GM21529 (cell line): Measurements from ENCODE around the gene PLD4.
A peak's percentile ranks its signal among the peaks of the same experiment; 100 is the strongest.

Experiments used
- ATAC-seq: cut with Tn5 transposase; IDR thresholded peaks from one replicate; pipeline ENCODE4 v1.9.1; 2021; ENCODE audit not compliant: unreplicated experiment

Gene PLD4

DNA sequence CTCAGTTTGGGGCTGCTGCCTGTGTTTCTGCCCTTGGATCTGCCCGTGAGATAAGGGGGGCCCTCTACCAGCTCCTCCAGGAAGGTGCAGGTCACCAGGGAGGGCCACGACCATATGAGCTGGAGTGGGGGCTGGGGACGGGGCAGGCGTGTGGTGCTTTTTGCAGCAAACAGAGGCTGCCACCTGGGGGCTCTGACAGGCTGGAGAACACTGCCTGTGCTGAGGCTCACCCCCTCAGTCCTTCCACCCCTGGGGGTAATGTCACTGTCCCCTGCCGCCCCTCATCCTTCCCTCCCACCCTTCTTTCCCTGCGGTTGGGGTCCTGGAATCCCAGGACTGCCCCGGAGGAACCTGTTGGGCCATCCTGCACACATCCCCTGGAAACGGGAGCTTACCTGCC lies 3.2 kb downstream of the PLD4 start:
- ATAC-seq, result no peak

DNA sequence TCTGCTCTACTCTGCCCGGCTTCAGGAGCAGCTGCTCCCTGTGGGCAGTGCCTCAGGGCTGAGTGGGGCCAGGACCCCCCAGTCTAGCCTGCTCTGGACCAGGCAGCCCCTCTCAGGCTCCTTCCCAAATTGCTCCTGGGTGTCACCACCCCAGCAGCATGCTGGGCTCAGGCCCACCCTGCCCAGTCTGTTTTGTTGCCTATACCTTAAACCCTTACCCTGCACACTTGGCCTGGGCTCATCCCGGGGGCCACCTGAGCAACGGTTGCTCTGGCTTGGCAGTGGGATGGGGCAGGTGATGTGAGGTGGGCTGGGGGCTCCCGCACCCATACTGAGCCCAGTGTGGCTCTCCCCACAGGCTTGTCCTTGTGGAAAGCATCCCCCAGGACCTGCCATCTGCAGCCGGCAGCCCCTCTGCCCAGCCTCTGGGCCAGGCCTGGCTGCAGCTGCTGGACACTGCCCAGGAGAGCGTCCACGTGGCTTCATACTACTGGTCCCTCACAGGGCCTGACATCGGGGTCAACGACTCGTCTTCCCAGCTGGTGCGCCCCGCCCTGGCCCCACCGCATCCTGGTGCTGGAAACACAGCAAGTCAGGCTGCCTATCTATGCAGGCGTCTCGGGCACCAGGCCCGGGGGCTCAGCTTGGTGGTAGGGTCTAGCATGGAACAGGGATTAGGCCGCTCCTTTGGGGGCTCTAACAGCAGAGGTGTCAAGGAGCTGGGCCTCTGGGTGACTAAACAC lies 3.9 kb downstream of the PLD4 start:
- no peak for ATAC-seq

GRCh38 chr14:104929268-104930230 lies 4.9 kb downstream of the PLD4 start:
- no peak for ATAC-seq

GRCh38 chr14:104930526-104931303 lies 6.0 kb downstream of the PLD4 start:
- ATAC-seq, result no peak

DNA sequence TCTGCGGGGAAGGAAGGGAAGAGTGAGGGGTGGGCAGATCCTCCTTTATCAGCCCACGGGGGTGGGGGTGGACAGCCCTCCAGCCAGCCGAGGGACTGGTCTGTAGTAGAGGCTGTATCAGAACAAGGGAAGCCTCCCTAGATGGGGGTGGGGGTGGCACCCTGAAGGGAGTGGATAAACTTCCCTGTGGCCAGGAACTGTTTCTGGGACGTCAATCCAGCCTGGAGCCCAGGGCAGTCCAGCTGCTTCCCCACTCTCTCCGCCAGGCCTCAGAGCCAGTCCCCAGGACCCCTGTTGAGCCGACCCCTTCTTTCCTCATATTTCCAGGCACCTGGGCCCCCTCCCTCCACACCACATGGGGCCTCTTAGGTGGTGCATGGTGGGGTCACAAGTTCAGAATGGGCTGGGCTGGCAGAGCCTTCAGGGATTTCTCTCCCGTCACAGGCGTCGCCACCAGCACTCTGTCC lies 6.7 kb downstream of the PLD4 start:
- no peak for ATAC-seq

DNA sequence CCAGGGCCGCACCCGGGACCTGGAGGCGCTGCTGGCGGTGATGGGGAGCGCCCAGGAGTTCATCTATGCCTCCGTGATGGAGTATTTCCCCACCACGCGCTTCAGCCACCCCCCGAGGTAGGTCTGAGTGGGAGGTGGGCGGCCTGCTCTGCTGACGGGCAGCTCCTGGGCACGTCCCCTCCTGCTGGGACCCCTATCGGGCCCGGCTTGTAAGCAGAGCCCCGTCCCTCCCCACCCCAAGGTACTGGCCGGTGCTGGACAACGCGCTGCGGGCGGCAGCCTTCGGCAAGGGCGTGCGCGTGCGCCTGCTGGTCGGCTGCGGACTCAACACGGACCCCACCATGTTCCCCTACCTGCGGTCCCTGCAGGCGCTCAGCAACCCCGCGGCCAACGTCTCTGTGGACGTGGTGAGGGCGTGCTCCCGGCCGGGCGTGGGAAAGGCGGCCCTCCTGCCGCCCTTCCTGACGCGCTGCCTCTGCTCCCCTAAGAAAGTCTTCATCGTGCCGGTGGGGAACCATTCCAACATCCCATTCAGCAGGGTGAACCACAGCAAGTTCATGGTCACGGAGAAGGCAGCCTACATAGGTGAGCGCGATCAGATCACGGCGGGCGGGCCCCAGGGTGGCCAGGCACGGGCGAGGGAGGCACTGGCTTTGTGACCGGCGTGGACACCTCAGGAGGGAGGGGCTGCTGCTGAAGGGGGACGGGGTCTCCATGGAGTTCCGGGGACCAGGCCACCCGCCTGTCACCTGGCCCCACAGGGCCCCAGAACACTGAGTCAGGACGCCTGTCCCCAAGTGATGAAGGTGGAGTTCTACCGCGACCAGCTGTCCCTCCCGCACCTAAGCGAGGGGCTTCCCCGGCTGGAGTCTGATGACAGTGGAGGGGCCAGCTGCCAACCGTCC lies 7.3 kb downstream of the PLD4 start:
- no peak for ATAC-seq

DNA sequence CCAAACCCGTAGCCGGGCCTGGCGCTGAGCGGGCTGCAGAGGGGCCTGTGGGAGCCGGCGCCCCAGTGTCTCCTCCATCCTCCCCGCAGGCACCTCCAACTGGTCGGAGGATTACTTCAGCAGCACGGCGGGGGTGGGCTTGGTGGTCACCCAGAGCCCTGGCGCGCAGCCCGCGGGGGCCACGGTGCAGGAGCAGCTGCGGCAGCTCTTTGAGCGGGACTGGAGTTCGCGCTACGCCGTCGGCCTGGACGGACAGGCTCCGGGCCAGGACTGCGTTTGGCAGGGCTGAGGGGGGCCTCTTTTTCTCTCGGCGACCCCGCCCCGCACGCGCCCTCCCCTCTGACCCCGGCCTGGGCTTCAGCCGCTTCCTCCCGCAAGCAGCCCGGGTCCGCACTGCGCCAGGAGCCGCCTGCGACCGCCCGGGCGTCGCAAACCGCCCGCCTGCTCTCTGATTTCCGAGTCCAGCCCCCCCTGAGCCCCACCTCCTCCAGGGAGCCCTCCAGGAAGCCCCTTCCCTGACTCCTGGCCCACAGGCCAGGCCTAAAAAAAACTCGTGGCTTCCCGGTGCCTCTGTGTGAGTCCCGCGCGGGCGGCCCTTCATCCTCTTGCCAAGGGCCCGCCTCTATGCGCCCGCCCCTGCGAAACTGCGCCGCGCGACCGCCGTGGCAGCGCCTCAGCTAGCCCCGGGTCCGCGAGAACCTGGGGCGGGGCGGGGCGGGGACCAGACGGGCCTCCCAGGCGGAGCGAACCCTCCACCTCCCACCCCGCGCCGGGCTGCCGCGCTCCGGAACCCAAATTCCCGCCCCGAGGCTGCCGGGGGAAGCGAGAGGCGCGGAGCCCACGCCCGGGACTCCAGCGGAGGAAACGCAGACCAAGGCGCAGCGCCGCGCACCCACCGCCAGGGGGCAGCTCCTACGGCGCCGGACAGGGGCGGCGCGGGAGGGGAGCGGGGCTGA lies 8.3 kb downstream of the PLD4 start:
- ATAC-seq, result peak; percentile 51

- ATAC-seq, result no peak
These were observed 9.4 kb downstream of the PLD4 start for GRCh38 chr14:104933746-104934733.

GRCh38 chr14:104935026-104935650 lies 10.5 kb downstream of the PLD4 start:
- ATAC-seq, result no peak

GRCh38 chr14:104935955-104936354 lies 11.3 kb downstream of the PLD4 start:
- no peak for ATAC-seq

DNA sequence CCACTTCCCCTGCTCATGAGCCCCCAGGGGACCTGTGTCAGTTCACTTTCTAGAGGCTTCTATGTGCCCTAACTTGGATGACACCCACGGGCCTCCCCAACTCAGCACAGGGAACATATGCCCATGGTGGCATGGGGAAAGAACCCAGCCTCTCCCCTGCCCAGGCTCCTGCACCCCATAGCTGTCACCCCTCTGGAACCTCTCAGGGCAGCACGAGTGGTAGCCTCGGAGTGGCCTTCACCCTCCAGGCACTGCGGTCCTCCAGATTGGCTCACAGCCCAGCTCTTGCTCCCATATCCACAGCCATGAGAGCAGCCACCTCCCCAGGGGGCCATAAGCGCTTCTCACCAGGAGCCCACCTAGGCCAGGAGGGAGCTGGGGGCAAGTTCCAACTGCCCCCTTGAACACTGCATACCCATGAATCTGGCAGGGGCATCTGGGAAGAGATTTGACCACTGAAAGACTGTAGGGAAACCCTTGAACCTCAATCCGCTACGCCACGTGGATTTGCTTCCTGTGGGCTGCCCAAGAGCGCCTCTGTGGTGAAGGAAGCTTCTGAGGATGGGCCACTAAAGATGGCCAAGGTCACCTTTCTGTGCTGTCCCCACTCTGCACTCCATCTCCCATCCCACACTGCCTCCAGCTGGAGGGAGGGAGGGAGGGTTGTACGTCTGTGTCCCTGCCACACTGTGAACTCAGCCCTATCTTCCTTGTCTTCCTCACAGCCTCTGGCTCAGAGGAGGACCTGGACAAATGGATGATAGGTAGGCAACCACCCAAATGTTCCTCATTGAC lies 11.9 kb downstream of the PLD4 start:
- no peak for ATAC-seq

- no peak for ATAC-seq
These were observed 12.5 kb downstream of the PLD4 start for GRCh38 chr14:104937161-104937560.

- ATAC-seq, result no peak
These were observed 13.2 kb downstream of the PLD4 start for GRCh38 chr14:104937694-104938365.

GRCh38 chr14:104938436-104938835 lies 13.8 kb downstream of the PLD4 start:
- no peak for ATAC-seq

GRCh38 chr14:104938960-104939359 lies 14.3 kb downstream of the PLD4 start:
- ATAC-seq, result no peak
